Breast epithelium (tissue), 3 donors: ENCODE measurements around the gene NEK8.

Source experiments
- CTCF ChIP-seq, 3 donors: fragments of 450-650 bp; IDR thresholded peaks; one replicate each; pipeline ENCODE4 v1.5.1; 2016 to 2017; ENCODE audit warnings: antibody characterized with exemption in 3 of 3, mild to moderate bottlenecking in 3 of 3, moderate library complexity in 3 of 3
- POLR2A ChIP-seq: fragments of 450-650 bp; IDR thresholded peaks from one replicate; pipeline ENCODE4 v1.6.1; 2016; ENCODE audit warnings: antibody characterized with exemption, mild to moderate bottlenecking, moderate library complexity
- POLR2AphosphoS5 ChIP-seq, 3 donors: sonication (generic); formaldehyde crosslinking; IDR thresholded peaks; one replicate each; pipeline ENCODE4 v1.6.1; 2017; ENCODE audit warnings: antibody characterized with exemption in 3 of 3

- no peak for TF ChIP-seq CTCF (IDR thresholded peaks at IDR 0.05)
- no peak for TF ChIP-seq POLR2AphosphoS5 (IDR thresholded peaks at IDR 0.05)
- no peak for TF ChIP-seq POLR2A
Measured at GRCh38 chr17:28735242-28735722, 6.7 kb downstream of the NEK8 start.
